CD4-positive, CD25-positive, alpha-beta regulatory T cell (primary cell): Measurements from ENCODE around the gene MCOLN2. TPM values are rescaled to one million over a fixed set of nuclear protein-coding genes. Genes with fewer than 3 reads are reported as not detected.
A peak's percentile ranks its signal among the peaks of the same experiment; 100 is the strongest.

ENCODE experiments used
- ATAC-seq, 2 donors: fragments of 150-1000 bp; cut with Tn5 transposase; one replicate each; pipeline ENCODE4 v1.10.0; 2021; ENCODE audit warnings: low read depth in 2 of 2, moderate number of reproducible peaks in 2 of 2, moderate library complexity in 1 of 2
- DNase-seq, 3 donors: peaks; one replicate each; pipeline versions ENCODE4 v3.0.0 to v3.0.0-alpha.2; 2012 to 2022; ENCODE audit warnings: mixed read lengths in 1 of 3
- H3K27ac ChIP-seq: one replicate; pipeline ENCODE4 v1.7.0; 2013; ENCODE audit warnings: mild to moderate bottlenecking, low read length; ENCODE audit not compliant: insufficient read depth, poor library complexity, severe bottlenecking
- H3K27me3 ChIP-seq: one replicate; pipeline ENCODE4 v1.7.0; 2013; ENCODE audit warnings: low read length; ENCODE audit not compliant: control insufficient read depth, insufficient read depth
- H3K36me3 ChIP-seq: one replicate; pipeline ENCODE4 v1.7.0; 2013; ENCODE audit warnings: mild to moderate bottlenecking, low read length, moderate library complexity; ENCODE audit not compliant: control insufficient read depth, insufficient read depth
- H3K4me1 ChIP-seq: 2 replicates; pipeline ENCODE4 v1.7.0; 2013; ENCODE audit warnings: mild to moderate bottlenecking, low read length; ENCODE audit not compliant: insufficient read depth, control insufficient read depth, poor library complexity, severe bottlenecking
- H3K4me3 ChIP-seq: one replicate; pipeline ENCODE4 v1.7.0; 2013; ENCODE audit warnings: low read depth, mild to moderate bottlenecking, low read length, moderate library complexity
- H3K9me3 ChIP-seq, 2 experiments: 1 replicate in 1 of 2; 2 replicates in 1 of 2; pipeline ENCODE4 v1.7.0; 2013; ENCODE audit warnings: low read length in 2 of 2, mild to moderate bottlenecking in 1 of 2, moderate library complexity in 1 of 2; ENCODE audit not compliant: control insufficient read depth in 2 of 2
- H3K27ac Mint-ChIP-seq, 3 donors: one replicate each; pipeline ENCODE4 v1.8.0; 2020 to 2022; ENCODE audit warnings: mild to moderate bottlenecking in 3 of 3, mixed read lengths in 3 of 3, moderate library complexity in 2 of 3
- H3K27me3 Mint-ChIP-seq: one replicate; pipeline ENCODE4 v1.8.0; 2022; ENCODE audit warnings: mild to moderate bottlenecking, mixed read lengths
- H3K36me3 Mint-ChIP-seq: one replicate; pipeline ENCODE4 v1.8.0; 2020; ENCODE audit warnings: mixed read lengths
- H3K4me1 Mint-ChIP-seq, 4 donors: one replicate each; pipeline ENCODE4 v1.8.0; 2020 to 2022; ENCODE audit warnings: mixed read lengths in 4 of 4, mild to moderate bottlenecking in 1 of 4
- H3K4me3 Mint-ChIP-seq, 4 donors: one replicate each; pipeline ENCODE4 v1.8.0; 2020 to 2022; ENCODE audit warnings: mild to moderate bottlenecking in 4 of 4, mixed read lengths in 4 of 4, moderate library complexity in 3 of 4
- H3K9me3 Mint-ChIP-seq, 7 donors: one replicate each; pipeline ENCODE4 v1.8.0; 2020 to 2022; ENCODE audit warnings: mixed read lengths in 7 of 7, mild to moderate bottlenecking in 3 of 7, moderate library complexity in 2 of 7
- polyA plus RNA-seq, 4 donors: library from polyadenylated mRNA; unstranded; fragments of 300-500 nt; fragmentation: Illumina TruSeq; gene quantifications; one replicate each; pipeline ENCODE4 v1.2.3, GENCODE V29; 2021
- total RNA-seq: library from RNA; stranded (reverse); gene quantifications from one replicate; pipeline ENCODE4 v1.2.3, GENCODE V29; 2022

Gene MCOLN2
- total and polyA plus RNA-seq, 5 donors from 2014 or later, result 0.47 to 6.4 (median 0.65) TPM; not detected in 1

GRCh38 chr1:84939151-84939550 lies 57.8 kb downstream of the MCOLN2 start:
- ATAC-seq, result no peak
- no peaks in the 10 kb centered on the region for H3K9me3 Mint-ChIP-seq
- no peak overlapping the region for H3K4me3 Mint-ChIP-seq
- peaks cover 3% of the 10 kb centered on the region for H3K36me3 Mint-ChIP-seq
- peaks cover 0 to 4% (median 1%) of the 10 kb centered on the region in 4 donors for H3K4me1 Mint-ChIP-seq
- H3K27me3 Mint-ChIP-seq, result peaks cover 27% of the 10 kb centered on the region
- no peaks in the 10 kb centered on the region for H3K36me3 ChIP-seq
- no peaks in the 10 kb centered on the region for H3K4me1 ChIP-seq
- no peak overlapping the region for H3K27ac ChIP-seq
- DNase-seq, result no peak
- H3K9me3 ChIP-seq, result no peaks in the 10 kb centered on the region
- H3K27ac Mint-ChIP-seq, result no peak overlapping the region
- H3K4me3 ChIP-seq, result no peak overlapping the region
- peaks cover 10% of the 10 kb centered on the region for H3K27me3 ChIP-seq

- peak; percentile 18 to 70 (median 57) for DNase-seq
- H3K36me3 Mint-ChIP-seq, result no peaks in the 10 kb centered on the region
- Histone ChIP-seq H3K27ac (no peak overlapping the region), H3K27me3 (peaks cover 12% of the 10 kb centered on the region), H3K36me3 (no peaks in the 10 kb centered on the region), H3K4me1 (no peaks in the 10 kb centered on the region), H3K4me3 (no peak overlapping the region), H3K9me3 (no peaks in the 10 kb centered on the region)
- H3K27ac Mint-ChIP-seq, result no peak overlapping the region
- H3K4me1 Mint-ChIP-seq, result peaks cover 0 to 4% (median 1%) of the 10 kb centered on the region in 4 donors
- peaks cover 19% of the 10 kb centered on the region for H3K27me3 Mint-ChIP-seq
- H3K4me3 Mint-ChIP-seq, result peak overlapping the region in 1 of 4 donors; percentile 39
- ATAC-seq, result peak; percentile 76 to 81
- no peaks in the 10 kb centered on the region for H3K9me3 Mint-ChIP-seq
Measured at GRCh38 chr1:84936116-84936810, 60.6 kb downstream of the MCOLN2 start.

DNA sequence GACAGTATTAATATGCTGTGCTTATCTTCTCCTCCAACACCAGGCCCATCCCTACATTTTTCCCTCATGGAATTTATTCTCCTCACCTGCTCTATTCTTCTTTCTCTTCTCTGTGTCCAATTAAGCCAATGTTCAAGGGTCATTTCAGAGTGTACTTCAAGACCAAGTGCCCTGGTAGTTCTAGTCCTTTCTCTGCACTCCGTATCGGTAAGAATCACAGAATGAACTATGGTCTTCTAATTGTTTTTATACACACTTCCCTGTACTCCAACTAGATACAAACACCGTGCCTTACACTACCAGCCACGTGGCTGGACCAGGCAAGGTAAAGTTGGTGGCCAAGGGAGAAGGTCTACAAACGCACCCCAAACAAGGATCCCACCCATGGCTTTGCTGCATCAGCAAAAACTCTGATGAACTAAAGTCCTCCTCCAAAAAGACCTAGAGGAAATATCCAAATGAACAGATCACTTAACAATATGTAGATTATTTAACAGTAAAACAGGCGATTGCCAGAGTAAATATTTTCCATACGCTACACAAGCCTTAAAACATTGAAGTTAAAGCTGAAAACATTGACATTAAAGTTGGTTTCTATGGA lies 63.8 kb downstream of the MCOLN2 start:
- Histone ChIP-seq H3K9me3 (no peaks in the 10 kb centered on the region), H3K36me3 (no peaks in the 10 kb centered on the region), H3K4me1 (no peaks in the 10 kb centered on the region), H3K4me3 (no peak overlapping the region), H3K27ac (no peak overlapping the region), H3K27me3 (peaks cover 10% of the 10 kb centered on the region)
- Mint-ChIP-seq H3K27me3 (peaks cover 23% of the 10 kb centered on the region), H3K4me3 (no peak overlapping the region), H3K4me1 (peaks cover 0 to 12% (median 4%) of the 10 kb centered on the region in 4 donors), H3K36me3 (no peaks in the 10 kb centered on the region), H3K9me3 (peaks cover 0 to 1% (median 0%) of the 10 kb centered on the region in 7 donors), H3K27ac (no peak overlapping the region)
- ATAC-seq (no peak), DNase-seq (no peak)

- Mint-ChIP-seq H3K27ac (no peak overlapping the region), H3K4me3 (peak overlapping the region in 1 of 4 donors; percentile 2), H3K4me1 (peaks cover 0 to 8% (median 3%) of the 10 kb centered on the region in 4 donors), H3K27me3 (peaks cover 23% of the 10 kb centered on the region), H3K36me3 (no peaks in the 10 kb centered on the region), H3K9me3 (peaks cover 0 to 1% (median 0%) of the 10 kb centered on the region in 7 donors)
- Histone ChIP-seq H3K9me3 (no peaks in the 10 kb centered on the region), H3K36me3 (no peaks in the 10 kb centered on the region), H3K27ac (no peak overlapping the region), H3K27me3 (peaks cover 10% of the 10 kb centered on the region), H3K4me3 (no peak overlapping the region), H3K4me1 (no peaks in the 10 kb centered on the region)
- ATAC-seq, result no peak
- DNase-seq, result no peak
Measured at GRCh38 chr1:84930831-84931230, 66.1 kb downstream of the MCOLN2 start.

DNA sequence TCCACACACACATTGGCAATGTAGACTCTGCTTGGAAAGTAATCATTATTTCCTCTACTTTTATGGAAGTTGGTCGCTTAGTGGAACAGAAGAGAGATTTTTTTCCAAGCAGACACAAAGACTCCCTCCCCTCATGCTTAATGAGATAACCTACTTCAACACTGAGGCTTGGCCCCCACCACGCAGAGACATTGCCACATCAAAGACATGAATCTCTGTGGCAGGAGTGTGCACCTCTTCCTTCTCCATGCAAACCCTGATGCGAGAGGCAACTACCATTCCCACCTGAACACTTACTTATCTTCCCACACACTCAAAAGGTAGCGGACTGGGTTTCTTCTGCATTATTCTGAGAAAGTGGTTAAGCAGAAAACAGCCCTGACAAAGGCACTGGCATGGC lies 66.6 kb downstream of the MCOLN2 start:
- H3K27ac Mint-ChIP-seq, result no peak overlapping the region
- peaks cover 0 to 1% (median 0%) of the 10 kb centered on the region in 7 donors for H3K9me3 Mint-ChIP-seq
- H3K4me1 Mint-ChIP-seq, result peaks cover 0 to 8% (median 3%) of the 10 kb centered on the region in 4 donors
- peak overlapping the region in 1 of 4 donors; percentile 2 for H3K4me3 Mint-ChIP-seq
- H3K27me3 ChIP-seq, result peaks cover 10% of the 10 kb centered on the region
- H3K27me3 Mint-ChIP-seq, result peaks cover 23% of the 10 kb centered on the region
- no peaks in the 10 kb centered on the region for H3K36me3 Mint-ChIP-seq
- H3K27ac ChIP-seq, result no peak overlapping the region
- no peaks in the 10 kb centered on the region for H3K9me3 ChIP-seq
- ATAC-seq (no peak), DNase-seq (no peak)
- H3K36me3 ChIP-seq, result no peaks in the 10 kb centered on the region
- no peaks in the 10 kb centered on the region for H3K4me1 ChIP-seq
- H3K4me3 ChIP-seq, result no peak overlapping the region

GRCh38 chr1:84929581-84929980 lies 67.3 kb downstream of the MCOLN2 start:
- Histone ChIP-seq H3K36me3 (no peaks in the 10 kb centered on the region), H3K27me3 (peaks cover 8% of the 10 kb centered on the region), H3K4me1 (no peaks in the 10 kb centered on the region), H3K9me3 (no peaks in the 10 kb centered on the region), H3K4me3 (no peak overlapping the region), H3K27ac (no peak overlapping the region)
- Mint-ChIP-seq H3K9me3 (peaks cover 0 to 1% (median 0%) of the 10 kb centered on the region in 7 donors), H3K36me3 (no peaks in the 10 kb centered on the region), H3K27ac (peak overlapping the region in 1 of 3 donors; percentile 6), H3K4me1 (peaks cover 0 to 8% (median 3%) of the 10 kb centered on the region in 4 donors), H3K27me3 (peaks cover 23% of the 10 kb centered on the region), H3K4me3 (no peak overlapping the region)
- ATAC-seq, result no peak
- DNase-seq, result no peak

DNA sequence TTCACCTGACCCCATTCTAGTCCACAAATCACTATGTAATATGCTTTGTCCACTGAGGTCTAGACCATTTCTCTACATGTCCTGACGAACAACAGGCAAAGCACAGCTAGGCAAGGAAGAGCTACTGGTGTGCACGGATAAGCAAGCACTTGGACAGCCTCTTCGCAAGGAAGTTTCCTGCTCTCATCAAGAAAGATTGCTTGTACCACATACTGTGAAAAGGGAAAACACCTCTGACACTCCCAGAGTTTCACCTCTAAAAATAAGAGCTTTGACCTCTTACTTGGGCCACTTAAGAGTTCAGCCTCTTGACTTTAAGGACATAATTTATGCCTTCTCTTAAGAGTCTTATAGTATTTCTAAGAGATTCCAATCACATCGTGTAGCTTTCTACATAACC lies 67.9 kb downstream of the MCOLN2 start:
- H3K4me3 ChIP-seq, result no peak overlapping the region
- H3K27me3 ChIP-seq, result peaks cover 8% of the 10 kb centered on the region
- H3K9me3 Mint-ChIP-seq, result peaks cover 0 to 1% (median 0%) of the 10 kb centered on the region in 7 donors
- DNase-seq (no peak), ATAC-seq (no peak)
- no peaks in the 10 kb centered on the region for H3K36me3 Mint-ChIP-seq
- peaks cover 0 to 8% (median 3%) of the 10 kb centered on the region in 4 donors for H3K4me1 Mint-ChIP-seq
- H3K36me3 ChIP-seq, result no peaks in the 10 kb centered on the region
- no peak overlapping the region for H3K4me3 Mint-ChIP-seq
- no peaks in the 10 kb centered on the region for H3K4me1 ChIP-seq
- no peak overlapping the region for H3K27ac Mint-ChIP-seq
- peaks cover 23% of the 10 kb centered on the region for H3K27me3 Mint-ChIP-seq
- H3K27ac ChIP-seq, result no peak overlapping the region
- H3K9me3 ChIP-seq, result no peaks in the 10 kb centered on the region
